Endothelial cell of umbilical vein (primary cell): Measurements from ENCODE around the gene PTPRT. TPM values are rescaled to one million over a fixed set of nuclear protein-coding genes. Genes with fewer than 3 reads are reported as not detected.

Source experiments
- BruUV-seq: library from RNA; stranded (reverse); fragments of 400-500 nt; replicated peaks from 2 replicates; lab custom pipeline; 2021; lab: Mats Ljungman, UMichigan
- CTCF ChIA-PET: fragments of 300-600, 350-600 bp; sonication (Branson Sonifier 250); formaldehyde crosslinking; loops from one replicate; lab custom pipeline; 2021; ENCODE audit warnings: antibody characterized with exemption, inconsistent platforms; lab: Charles Lee
- POLR2A ChIA-PET: fragments of 300-600, 350-600 bp; sonication (Branson Sonifier 250); formaldehyde crosslinking; loops from one replicate; lab custom pipeline; 2021; ENCODE audit warnings: antibody characterized with exemption, inconsistent platforms; lab: Charles Lee
- DNase-seq: peaks from one replicate; pipeline ENCODE4 v3.0.0-alpha.2; 2011; ENCODE audit warnings: low read depth, low spot score
- FAIRE-seq: peaks from 2 replicates; lab custom pipeline; 2011; peaks lifted over from hg19 to GRCh38; lab: Jason Lieb, UNC
- H2AFZ ChIP-seq: 2 replicates; pipeline ENCODE4 v1.6.0; 2012; ENCODE audit warnings: low read depth, low read length, control low read depth, inconsistent platforms
- H3K27ac ChIP-seq: 2 replicates; pipeline ENCODE4 v1.5.1; 2011; ENCODE audit warnings: low read depth, mild to moderate bottlenecking, control low read depth, low read length, moderate library complexity; ENCODE audit not compliant: insufficient read depth
- H3K27me3 ChIP-seq, 2 experiments: 2 replicates each; pipeline versions ENCODE4 v1.6.0 to v1.6.1; 2011; ENCODE audit warnings: low read length in 2 of 2, mixed read lengths in 1 of 2; ENCODE audit not compliant: control insufficient read depth in 2 of 2, insufficient read depth in 2 of 2
- H3K36me3 ChIP-seq, 2 experiments: 2 replicates in 1 of 2; 3 replicates in 1 of 2; pipeline ENCODE4 v1.5.1; 2011; ENCODE audit warnings: low read length in 2 of 2, mild to moderate bottlenecking in 1 of 2, moderate library complexity in 1 of 2; ENCODE audit not compliant: control insufficient read depth in 2 of 2, insufficient read depth in 2 of 2; ENCODE audit errors: extremely low read depth in 1 of 2
- H3K4me1 ChIP-seq: 3 replicates; pipeline ENCODE4 v1.5.1; 2011; ENCODE audit warnings: mild to moderate bottlenecking, low read length; ENCODE audit not compliant: control insufficient read depth, insufficient read depth; ENCODE audit errors: extremely low read depth
- H3K4me2 ChIP-seq: 2 replicates; pipeline ENCODE4 v1.6.1; 2011; ENCODE audit warnings: low read length, control low read depth, mixed read lengths; ENCODE audit not compliant: insufficient read depth
- H3K4me3 ChIP-seq, 3 experiments: fragments of 200-600 bp in 1 of 3; sonication (generic), shearing (Covaris generic) in 1 of 3; replicated peaks in 1 of 3; 2 replicates each; pipeline ENCODE4 v1.5.1; 2011 to 2016; ENCODE audit warnings: control low read depth in 3 of 3, low read length in 3 of 3, mild to moderate bottlenecking in 2 of 3, inconsistent platforms in 1 of 3, low read depth in 1 of 3, moderate library complexity in 1 of 3; ENCODE audit not compliant: insufficient read depth in 1 of 3
- H3K79me2 ChIP-seq: 2 replicates; pipeline ENCODE4 v1.6.0; 2012; ENCODE audit warnings: low read length, inconsistent platforms; ENCODE audit not compliant: control insufficient read depth, insufficient read depth
- H3K9ac ChIP-seq: replicated peaks from 2 replicates; pipeline ENCODE3; 2011; ENCODE audit warnings: low read length, control low read depth; ENCODE audit not compliant: insufficient read depth; ENCODE audit errors: extremely low read depth
- H3K9me1 ChIP-seq: replicated peaks from 3 replicates; pipeline ENCODE4 v1.6.0; 2011; ENCODE audit warnings: mild to moderate bottlenecking, low read length; ENCODE audit not compliant: control insufficient read depth, insufficient read depth; ENCODE audit errors: extremely low read depth
- H3K9me3 ChIP-seq: replicated peaks from 2 replicates; pipeline ENCODE4 v1.5.1; 2012; ENCODE audit warnings: low read length, inconsistent platforms; ENCODE audit not compliant: control insufficient read depth, insufficient read depth
- H4K20me1 ChIP-seq: replicated peaks from 2 replicates; pipeline ENCODE3; 2011; ENCODE audit warnings: mild to moderate bottlenecking, low read length; ENCODE audit not compliant: control insufficient read depth, insufficient read depth; ENCODE audit errors: extremely low read depth
- EZH2 ChIP-seq: IDR thresholded peaks from 2 replicates; pipeline ENCODE4 v1.6.1; 2012; ENCODE audit warnings: borderline replicate concordance, low read depth, mild to moderate bottlenecking, moderate library complexity, low read length, inconsistent platforms; ENCODE audit not compliant: severe bottlenecking
- FOS ChIP-seq: IDR thresholded peaks from 2 replicates; pipeline ENCODE4 v1.6.1; 2011; ENCODE audit warnings: mild to moderate bottlenecking, low read length, moderate library complexity, borderline replicate concordance; ENCODE audit not compliant: insufficient read depth
- GATA2 ChIP-seq: IDR thresholded peaks from 2 replicates; pipeline ENCODE4 v1.7.0; 2011; ENCODE audit warnings: low read depth, mild to moderate bottlenecking, moderate library complexity, mixed read lengths, low read length; ENCODE audit not compliant: insufficient read length, insufficient read depth
- JUN ChIP-seq: IDR thresholded peaks from 2 replicates; pipeline ENCODE4 v1.6.1; 2011; ENCODE audit warnings: borderline replicate concordance, low read depth; ENCODE audit not compliant: insufficient read length, insufficient read depth
- MYC ChIP-seq: IDR thresholded peaks from one replicate; pipeline ENCODE4 v1.6.1; 2011; ENCODE audit warnings: mild to moderate bottlenecking, low read depth, low read length
- POLR2A ChIP-seq: IDR thresholded peaks from 2 replicates; pipeline ENCODE4 v1.6.1; 2012; ENCODE audit warnings: low read depth, mild to moderate bottlenecking, control low read depth, low read length
- POLR2AphosphoS5 ChIP-seq: IDR thresholded peaks from 2 replicates; pipeline ENCODE4 v1.6.1; 2012; ENCODE audit warnings: low read depth, mild to moderate bottlenecking, control low read depth, low read length, moderate library complexity; ENCODE audit not compliant: insufficient read depth
- dilution Hi-C: fragments of 300-500 bp; cut with MboI; formaldehyde crosslinking; loops from one replicate; pipeline ENCODE4 v1.15.0; 2019; ENCODE audit warnings: low sequenced_read_pairs; ENCODE audit not compliant: extremely low pct_ligation_motif_present
- intact Hi-C: fragments of 100-400 bp; cut with micrococcal nuclease; formaldehyde crosslinking; loops from one replicate; pipeline ENCODE4 v1.10.0; 2022
- polyA plus RNA-seq, 4 experiments: library from polyadenylated mRNA; depleted of rRNA in 3 of 4; stranded (reverse) in 3 of 4; unstranded in 1 of 4; fragments of >200 nt; gene quantifications; 2 replicates each; pipeline versions ENCODE4 v1.2.1 to v1.2.3, GENCODE V29; 2011 to 2012; ENCODE audit warnings: missing spikeins in 1 of 4
- total RNA-seq: library from RNA; stranded (reverse); gene quantifications from 2 replicates; pipeline ENCODE4 v1.2.3, GENCODE V29; 2021
- TF ChIP-seq, protein P1 (sequence below), 2 donors: IDR thresholded peaks; 1 replicate in 1 of 2; 2 replicates in 1 of 2; pipeline ENCODE4 v1.5.1; 2011; ENCODE audit warnings: low read length in 2 of 2, mild to moderate bottlenecking in 2 of 2, moderate library complexity in 2 of 2, control low read depth in 1 of 2, inconsistent platforms in 1 of 2, low read depth in 1 of 2; ENCODE audit not compliant: insufficient read depth in 1 of 2; ENCODE audit errors: extremely low read depth in 1 of 2
- TF ChIP-seq, protein P2 (sequence below): IDR thresholded peaks from 2 replicates; pipeline ENCODE4 v1.6.1; 2011; ENCODE audit not compliant: insufficient read depth, insufficient read length

The PTPRT gene
- total and polyA plus RNA-seq, 2 donors (not counting 3 experiments of a cell fraction or from before 2014, with no cell fraction given) = not detected

DNA sequence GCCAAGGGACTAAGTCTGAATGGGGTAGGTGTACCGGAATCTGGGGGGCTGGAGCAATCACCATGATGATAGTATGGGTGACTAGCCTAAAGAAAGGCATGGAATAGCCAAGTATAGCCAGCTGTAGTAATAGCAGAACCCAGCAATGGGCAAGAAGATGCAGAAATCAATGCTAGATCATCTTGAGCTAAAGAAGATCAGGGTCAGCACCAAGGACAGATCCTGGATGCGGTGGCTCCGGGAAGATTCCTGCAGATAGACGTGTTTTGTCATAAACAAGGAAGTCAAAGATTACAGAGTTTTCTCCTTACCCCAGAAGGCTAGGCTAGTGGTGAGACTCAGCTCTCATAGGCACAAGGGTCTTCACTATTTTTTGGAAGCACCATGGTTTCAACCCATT lies 1009.9 kb downstream of the PTPRT start:
- no peak overlapping the region for H2AFZ ChIP-seq
- H3K36me3 ChIP-seq = no peaks in the 10 kb centered on the region
- no TSS peak for BruUV-seq
- peaks cover 5% of the 10 kb centered on the region for H3K9me3 ChIP-seq
- CTCF ChIA-PET = no interaction called here
- POLR2A ChIA-PET = no interaction called here
- H3K27me3 ChIP-seq = no peaks in the 10 kb centered on the region
- H3K4me1 ChIP-seq = no peaks in the 10 kb centered on the region
- H3K4me2 ChIP-seq = no peak overlapping the region
- dilution Hi-C loops (no loop called here), intact Hi-C loops (no loop called here)
- FAIRE-seq = no peak
- DNase-seq = no peak
- no peak overlapping the region for H3K27ac ChIP-seq
- no peaks in the 10 kb centered on the region for H3K79me2 ChIP-seq
- H4K20me1 ChIP-seq = no peaks in the 10 kb centered on the region
- no peak for TF ChIP-seq POLR2AphosphoS5
- no peak for TF ChIP-seq EZH2
- TF ChIP-seq GATA2 = no peak
- TF ChIP-seq, protein P1, sequence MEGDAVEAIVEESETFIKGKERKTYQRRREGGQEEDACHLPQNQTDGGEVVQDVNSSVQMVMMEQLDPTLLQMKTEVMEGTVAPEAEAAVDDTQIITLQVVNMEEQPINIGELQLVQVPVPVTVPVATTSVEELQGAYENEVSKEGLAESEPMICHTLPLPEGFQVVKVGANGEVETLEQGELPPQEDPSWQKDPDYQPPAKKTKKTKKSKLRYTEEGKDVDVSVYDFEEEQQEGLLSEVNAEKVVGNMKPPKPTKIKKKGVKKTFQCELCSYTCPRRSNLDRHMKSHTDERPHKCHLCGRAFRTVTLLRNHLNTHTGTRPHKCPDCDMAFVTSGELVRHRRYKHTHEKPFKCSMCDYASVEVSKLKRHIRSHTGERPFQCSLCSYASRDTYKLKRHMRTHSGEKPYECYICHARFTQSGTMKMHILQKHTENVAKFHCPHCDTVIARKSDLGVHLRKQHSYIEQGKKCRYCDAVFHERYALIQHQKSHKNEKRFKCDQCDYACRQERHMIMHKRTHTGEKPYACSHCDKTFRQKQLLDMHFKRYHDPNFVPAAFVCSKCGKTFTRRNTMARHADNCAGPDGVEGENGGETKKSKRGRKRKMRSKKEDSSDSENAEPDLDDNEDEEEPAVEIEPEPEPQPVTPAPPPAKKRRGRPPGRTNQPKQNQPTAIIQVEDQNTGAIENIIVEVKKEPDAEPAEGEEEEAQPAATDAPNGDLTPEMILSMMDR (IDR thresholded peaks at IDR 0.05; ENCODE audit: extremely low read depth in 1 of 2, insufficient read depth in 1 of 2, low read depth in 1 of 2, low read length in 2 of 2) = no peak
- TF ChIP-seq MYC = no peak
- TF ChIP-seq POLR2A = no peak
- TF ChIP-seq FOS = no peak
- no peak for TF ChIP-seq JUN
- TF ChIP-seq, protein P2, sequence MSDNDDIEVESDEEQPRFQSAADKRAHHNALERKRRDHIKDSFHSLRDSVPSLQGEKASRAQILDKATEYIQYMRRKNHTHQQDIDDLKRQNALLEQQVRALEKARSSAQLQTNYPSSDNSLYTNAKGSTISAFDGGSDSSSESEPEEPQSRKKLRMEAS = no peak
- H3K9me1 ChIP-seq = no peaks in the 10 kb centered on the region
- H3K4me3 ChIP-seq = no peak overlapping the region
- H3K9ac ChIP-seq = no peak overlapping the region
